NT2/D1 (cell line): ENCODE measurements around the gene EPN1.
A peak's percentile ranks its signal among the peaks of the same experiment; 100 is the strongest.

ENCODE experiments used
- DNase-seq: peaks from one replicate; pipeline ENCODE4 v3.0.0-alpha.2; 2011; ENCODE audit warnings: low read depth, low spot score
- H3K27me3 ChIP-seq: 2 replicates; pipeline ENCODE4 v1.6.0; 2011; ENCODE audit warnings: mild to moderate bottlenecking; ENCODE audit not compliant: insufficient read length, insufficient read depth
- H3K36me3 ChIP-seq: 2 replicates; pipeline ENCODE4 v1.6.1; 2011; ENCODE audit warnings: mild to moderate bottlenecking, low read length, mixed read lengths; ENCODE audit not compliant: insufficient read depth, insufficient read length
- H3K4me1 ChIP-seq: 2 replicates; pipeline ENCODE4 v1.5.1; 2011; ENCODE audit not compliant: insufficient read depth, insufficient read length
- H3K4me3 ChIP-seq: 2 replicates; pipeline ENCODE4 v1.5.1; 2011; ENCODE audit warnings: low read depth; ENCODE audit not compliant: insufficient read length
- H3K9ac ChIP-seq: 2 replicates; pipeline ENCODE4 v1.6.0; 2011; ENCODE audit warnings: low read depth; ENCODE audit not compliant: insufficient read length
- H3K9me3 ChIP-seq: 2 replicates; pipeline ENCODE4 v1.5.1; 2011; ENCODE audit warnings: mild to moderate bottlenecking, low read length; ENCODE audit not compliant: insufficient read depth
- SUZ12 ChIP-seq: IDR thresholded peaks from 2 replicates; pipeline ENCODE4 v1.6.1; 2011; ENCODE audit not compliant: insufficient read length, insufficient read depth; ENCODE audit errors: extremely low read depth
- YY1 ChIP-seq: IDR thresholded peaks from 2 replicates; pipeline ENCODE4 v1.6.1; 2011; ENCODE audit not compliant: insufficient read length, insufficient read depth
- ZNF274 ChIP-seq: IDR thresholded peaks from 2 replicates; pipeline ENCODE4 v1.6.1; 2011; ENCODE audit warnings: mild to moderate bottlenecking, low read depth, low read length

Gene EPN1

GRCh38 chr19:55647732-55648584, 27.1 kb upstream of the EPN1 start, which contains the start of gene CCDC106:
CCDC106 (plus strand) TSS chr19:55648212; CDS start chr19:55649047, 835 bp downstream.
- peaks cover 32% of the 10 kb centered on the region for H3K36me3 ChIP-seq

GRCh38 chr19:55648585-55649267, 26.3 kb upstream of the EPN1 start:
- peaks cover 6% of the 10 kb centered on the region for H3K4me1 ChIP-seq
- H3K27me3 ChIP-seq = no peaks in the 10 kb centered on the region
- H3K4me3 ChIP-seq = peak overlapping the region; percentile 71
- DNase-seq = no peak
- no peak for TF ChIP-seq SUZ12
- no peak for TF ChIP-seq YY1
- H3K36me3 ChIP-seq = peaks cover 32% of the 10 kb centered on the region
- no peaks in the 10 kb centered on the region for H3K9me3 ChIP-seq
- peak overlapping the region; percentile 95 for H3K9ac ChIP-seq

More at GRCh38 chr19:55647732-55648584, 27.1 kb upstream of the EPN1 start, which contains the start of gene CCDC106:
- Histone ChIP-seq H3K9ac (peak within 1 kb of the TSS; percentile 95), H3K4me1 (peaks cover 8% of the 10 kb centered on the region), H3K9me3 (no peaks in the 10 kb centered on the region), H3K27me3 (no peaks in the 10 kb centered on the region), H3K4me3 (peak within 1 kb of the TSS; percentile 71)
- no peak for TF ChIP-seq YY1
- no peak for TF ChIP-seq ZNF274
- TF ChIP-seq SUZ12 = no peak
- peak; percentile 39 for DNase-seq

GRCh38 chr19:55649268-55650125, 25.5 kb upstream of the EPN1 start:
- H3K36me3 ChIP-seq = peaks cover 28% of the 10 kb centered on the region
- no peaks in the 10 kb centered on the region for H3K9me3 ChIP-seq
- DNase-seq = no peak
- no peaks in the 10 kb centered on the region for H3K27me3 ChIP-seq
- no peak for TF ChIP-seq ZNF274
- no peak for TF ChIP-seq SUZ12
- no peak for TF ChIP-seq YY1
- peaks cover 6% of the 10 kb centered on the region for H3K4me1 ChIP-seq
- no peak overlapping the region for H3K4me3 ChIP-seq
- H3K9ac ChIP-seq = peak overlapping the region; percentile 42

GRCh38 chr19:55650126-55650557, 24.9 kb upstream of the EPN1 start:
- DNase-seq = no peak
- Histone ChIP-seq H3K4me1 (no peaks in the 10 kb centered on the region), H3K36me3 (peaks cover 22% of the 10 kb centered on the region), H3K9me3 (no peaks in the 10 kb centered on the region), H3K9ac (no peak overlapping the region), H3K4me3 (no peak overlapping the region), H3K27me3 (no peaks in the 10 kb centered on the region)
- TF ChIP-seq YY1 (no peak), ZNF274 (no peak), SUZ12 (no peak)

- H3K9ac ChIP-seq = no peak overlapping the region
- no peak overlapping the region for H3K4me3 ChIP-seq
- no peak for TF ChIP-seq YY1
- no peak for TF ChIP-seq SUZ12
- TF ChIP-seq ZNF274 = no peak
- H3K36me3 ChIP-seq = peaks cover 19% of the 10 kb centered on the region
- H3K27me3 ChIP-seq = no peaks in the 10 kb centered on the region
- no peaks in the 10 kb centered on the region for H3K9me3 ChIP-seq
- H3K4me1 ChIP-seq = no peaks in the 10 kb centered on the region
- no peak for DNase-seq
These were observed 24.3 kb upstream of the EPN1 start for GRCh38 chr19:55650602-55651230.

GRCh38 chr19:55651236-55651635, 23.8 kb upstream of the EPN1 start:
- DNase-seq = no peak
- Histone ChIP-seq H3K9ac (no peak overlapping the region), H3K4me1 (no peaks in the 10 kb centered on the region), H3K27me3 (no peaks in the 10 kb centered on the region), H3K9me3 (no peaks in the 10 kb centered on the region), H3K4me3 (no peak overlapping the region), H3K36me3 (peaks cover 23% of the 10 kb centered on the region)
- no peak for TF ChIP-seq YY1
- no peak for TF ChIP-seq ZNF274
